Stimulated activated CD8-positive, alpha-beta memory T cell treated with anti-CD3 and anti-CD28 coated beads, Interleukin-12 subunit alpha, Interleukin-12 subunit beta, amount 100 ng/mL, for 24 hours (primary cell): Measurements from ENCODE around the gene ASAH2B.
"Not testable (repeated sequence)": the region's sequence is repeated elsewhere in the genome, so short reads cannot be mapped to it uniquely, and the experiment has no call there.

Source experiments
- DNase-seq: peaks from one replicate; pipeline ENCODE4 v3.0.0-alpha.2; 2020; ENCODE audit errors: extremely low read depth

Gene ASAH2B

GRCh38 chr10:50739618-50740292 lies at the start of gene ASAH2B:
Gene ASAH2B (plus strand): TSS chr10:50739936. CDS start chr10:50745131, 5,195 bp downstream.
- peak; percentile 51 for DNase-seq

GRCh38 chr10:50697819-50698218 lies 41.9 kb upstream of the ASAH2B start:
- DNase-seq: not testable (repeated sequence)

- not testable (repeated sequence) for DNase-seq
Measured at GRCh38 chr10:50701947-50702346, 37.8 kb upstream of the ASAH2B start.

GRCh38 chr10:50702997-50703396 lies 36.7 kb upstream of the ASAH2B start:
- not testable (repeated sequence) for DNase-seq

- not testable (repeated sequence) for DNase-seq
Measured at GRCh38 chr10:50704436-50705079, 35.2 kb upstream of the ASAH2B start.

- not testable (repeated sequence) for DNase-seq
Measured at GRCh38 chr10:50706006-50706405, 33.7 kb upstream of the ASAH2B start.

GRCh38 chr10:50710241-50710640 lies 29.5 kb upstream of the ASAH2B start:
- not testable (repeated sequence) for DNase-seq

GRCh38 chr10:50723812-50724211 lies 15.9 kb upstream of the ASAH2B start:
- DNase-seq: not testable (repeated sequence)

GRCh38 chr10:50728112-50728511 lies 11.6 kb upstream of the ASAH2B start:
- DNase-seq: not testable (repeated sequence)

GRCh38 chr10:50738987-50739617 lies 634 bp upstream of the ASAH2B start:
- not testable (repeated sequence) for DNase-seq

GRCh38 chr10:50740293-50740648 lies 535 bp downstream of the ASAH2B start:
- no peak for DNase-seq

GRCh38 chr10:50742820-50743219 lies 3.1 kb downstream of the ASAH2B start:
- DNase-seq: not testable (repeated sequence)

GRCh38 chr10:50766774-50767513 lies 27.2 kb downstream of the ASAH2B start:
- not testable (repeated sequence) for DNase-seq

- not testable (repeated sequence) for DNase-seq
Measured at GRCh38 chr10:50772042-50772441, 32.3 kb downstream of the ASAH2B start.

GRCh38 chr10:50774868-50775267 lies 35.1 kb downstream of the ASAH2B start:
- not testable (repeated sequence) for DNase-seq

GRCh38 chr10:50780036-50780435 lies 40.3 kb downstream of the ASAH2B start:
- not testable (repeated sequence) for DNase-seq

GRCh38 chr10:50782017-50782416 lies 42.3 kb downstream of the ASAH2B start:
- not testable (repeated sequence) for DNase-seq

- not testable (repeated sequence) for DNase-seq
Measured at GRCh38 chr10:50787962-50788361, 48.2 kb downstream of the ASAH2B start.

GRCh38 chr10:50788951-50789945 lies 49.5 kb downstream of the ASAH2B start:
- DNase-seq: no peak

- DNase-seq: no peak
Measured at GRCh38 chr10:50794490-50794889, 54.8 kb downstream of the ASAH2B start.

- DNase-seq: no peak
Measured at GRCh38 chr10:50796693-50797092, 57.0 kb downstream of the ASAH2B start.
